Stimulated activated CD8-positive, alpha-beta memory T cell treated with anti-CD3 and anti-CD28 coated beads, Interleukin-7, amount 100 ng/mL, for 4 hours (primary cell): ENCODE data around the gene RNASE4.

Source experiments
- DNase-seq, 2 donors: peaks; one replicate each; pipeline ENCODE4 v3.0.0-alpha.2; 2020; ENCODE audit warnings: low read depth in 2 of 2

RNASE4 gene

DNA sequence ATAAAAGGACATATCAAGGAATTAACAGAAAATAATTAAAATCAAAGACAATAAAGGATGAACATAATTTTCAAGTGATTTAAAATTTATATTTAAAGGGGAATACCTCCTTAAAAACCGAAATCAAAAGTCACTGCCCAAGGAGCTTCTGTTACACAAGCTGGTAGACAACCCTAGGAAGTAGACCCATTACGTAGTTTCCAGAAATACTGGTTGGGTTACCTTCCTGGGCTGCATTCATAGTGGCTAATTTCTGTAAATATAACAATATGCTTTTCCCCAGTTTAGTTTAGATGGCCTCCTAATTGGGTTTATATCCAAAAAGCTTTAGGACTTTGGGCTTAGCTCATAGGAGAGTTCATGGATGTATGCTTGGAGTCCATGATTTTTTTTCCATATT is 59.2 kb downstream of the RNASE4 start:
- no peak for DNase-seq

GRCh38 chr14:20745571-20746358 is 61.4 kb downstream of the RNASE4 start, which contains the start of gene EDDM3A:
Gene EDDM3A, plus strand, starts transcription at chr14:20745887. Its CDS starts 1,694 bp downstream, at chr14:20747581.
- no peak for DNase-seq

DNA sequence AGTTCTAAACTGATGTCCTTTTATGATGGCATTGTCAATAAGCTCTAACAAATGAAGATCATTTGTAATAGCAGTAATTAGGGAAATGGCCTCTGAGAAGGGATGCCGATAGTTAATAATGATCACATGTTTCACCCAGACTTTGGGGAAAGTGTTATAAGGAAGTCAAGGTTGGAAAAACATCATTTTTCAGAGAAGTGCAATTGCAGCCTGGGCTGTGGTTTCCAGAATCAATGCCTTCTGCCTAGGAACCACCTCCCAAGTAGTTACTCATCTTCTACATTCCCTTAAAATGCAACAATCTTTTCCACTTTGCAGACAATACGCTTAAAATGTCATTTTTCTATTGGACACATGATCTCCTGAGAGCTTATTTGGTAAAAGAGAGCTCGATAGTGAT is 62.2 kb downstream of the RNASE4 start:
- DNase-seq: no peak

- DNase-seq: no peak
Measured at GRCh38 chr14:20748439-20748838, 64.1 kb downstream of the RNASE4 start.

DNA sequence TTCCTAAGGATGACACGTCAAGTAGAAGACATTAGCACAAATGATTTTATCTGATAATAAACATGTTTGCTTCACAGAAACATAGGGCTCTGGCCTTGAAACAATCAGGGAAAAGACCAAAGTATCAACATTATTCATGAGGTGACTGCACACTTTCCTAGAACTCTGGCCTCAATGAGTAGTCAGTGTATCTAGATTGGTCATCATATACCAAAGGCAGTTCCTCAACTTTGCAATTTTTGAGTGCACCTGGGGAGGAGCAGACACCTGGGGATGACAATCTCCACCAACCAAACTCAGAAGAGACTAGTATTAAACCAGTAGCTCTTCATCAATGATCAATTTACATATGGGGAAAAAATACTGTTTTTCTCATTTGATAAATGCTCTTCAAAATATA is 65.8 kb downstream of the RNASE4 start:
- DNase-seq: no peak
